SJSA1 (cell line): ENCODE data around the gene CDKL4. TPM values are rescaled to one million over a fixed set of nuclear protein-coding genes. Genes with fewer than 3 reads are reported as not detected.
"Not testable (repeated sequence)": the region's sequence is repeated elsewhere in the genome, so short reads cannot be mapped to it uniquely, and the experiment has no call there.

ENCODE experiments used
- DNase-seq, 2 experiments: peaks; one replicate each; pipeline ENCODE4 v3.0.0-alpha.2; 2015 to 2020; ENCODE audit warnings: low spot score in 2 of 2, low read depth in 1 of 2
- H3K27ac ChIP-seq: fragments of 250-450 bp; sonication (Bioruptor Pico); 2 replicates; pipeline ENCODE4 v1.5.1; 2020; ENCODE audit warnings: mild to moderate bottlenecking, moderate library complexity
- H3K27me3 ChIP-seq: fragments of 250-450 bp; sonication (Bioruptor Pico); replicated peaks from 2 replicates; pipeline ENCODE4 v1.5.1; 2020; ENCODE audit warnings: mild to moderate bottlenecking, moderate library complexity
- H3K36me3 ChIP-seq: fragments of 250-450 bp; sonication (Bioruptor Pico); 2 replicates; pipeline ENCODE4 v1.5.1; 2020; ENCODE audit warnings: mild to moderate bottlenecking
- H3K4me1 ChIP-seq: fragments of 250-450 bp; sonication (Bioruptor Pico); replicated peaks from 2 replicates; pipeline ENCODE4 v1.6.1; 2021; ENCODE audit warnings: mild to moderate bottlenecking
- H3K4me3 ChIP-seq: fragments of 250-450 bp; sonication (Bioruptor Pico); 2 replicates; pipeline ENCODE4 v1.5.1; 2020; ENCODE audit warnings: mild to moderate bottlenecking
- H3K9me3 ChIP-seq: fragments of 250-450 bp; sonication (Bioruptor Pico); replicated peaks from 2 replicates; pipeline ENCODE4 v1.5.1; 2020; ENCODE audit warnings: mild to moderate bottlenecking
- total RNA-seq: library from RNA; depleted of rRNA; stranded (reverse); fragments of >200 nt; shearing (Covaris generic); gene quantifications from 2 replicates; pipeline ENCODE4 v1.2.3, GENCODE V29; 2014

Gene CDKL4
- total RNA-seq, 1 experiment from 2014 or later, result 0.34 TPM

DNA sequence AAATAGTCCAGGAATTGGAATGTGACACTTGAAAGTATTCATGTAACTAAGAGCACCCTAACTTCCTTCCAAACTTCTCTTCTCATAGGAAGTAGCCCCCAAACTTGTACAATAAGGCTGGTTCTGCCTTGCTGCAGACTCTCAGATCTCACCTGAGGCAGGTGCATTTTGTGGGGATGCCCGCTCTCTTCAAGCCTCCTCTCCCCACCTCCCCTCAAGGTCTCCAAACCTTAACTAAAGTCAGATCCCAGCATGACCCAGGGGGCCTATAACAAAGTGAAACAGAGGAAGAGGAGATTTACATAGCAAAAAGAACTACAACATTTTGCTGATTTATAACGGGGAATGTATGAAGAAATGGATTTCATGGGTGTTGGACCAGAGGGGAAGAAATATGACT, 23.6 kb downstream of the CDKL4 start:
- Histone ChIP-seq H3K36me3 (no peaks in the 10 kb centered on the region), H3K4me3 (no peak overlapping the region), H3K27ac (no peak overlapping the region), H3K27me3 (no peaks in the 10 kb centered on the region), H3K9me3 (no peaks in the 10 kb centered on the region), H3K4me1 (no peaks in the 10 kb centered on the region)
- no peak for DNase-seq

DNA sequence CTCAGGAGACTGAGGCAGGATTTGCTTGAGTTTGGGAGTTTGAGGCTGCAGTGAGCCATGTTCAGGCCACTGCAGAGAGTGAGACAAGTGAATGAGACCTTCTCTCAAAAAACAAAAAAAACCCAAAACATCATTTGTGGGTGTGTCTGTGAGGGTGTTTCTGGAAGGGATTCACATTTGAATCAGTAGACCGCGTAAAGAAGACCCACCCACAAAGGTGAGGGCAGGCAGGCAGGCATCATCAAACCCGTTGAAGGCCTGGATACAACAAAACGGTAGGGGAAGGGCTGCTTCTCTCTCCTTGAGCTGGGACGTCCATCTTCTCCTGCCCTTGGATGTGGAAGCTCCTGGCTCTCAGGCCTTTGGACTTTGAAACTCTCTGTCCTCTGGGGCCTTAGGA, 25.4 kb downstream of the CDKL4 start:
- Histone ChIP-seq H3K4me3 (no peak overlapping the region), H3K27ac (no peak overlapping the region), H3K4me1 (no peaks in the 10 kb centered on the region), H3K9me3 (no peaks in the 10 kb centered on the region), H3K27me3 (no peaks in the 10 kb centered on the region), H3K36me3 (no peaks in the 10 kb centered on the region)
- DNase-seq, result no peak

- H3K9me3 ChIP-seq, result no peaks in the 10 kb centered on the region
These were observed 26.6 kb downstream of the CDKL4 start for GRCh38 chr2:39217192-39217550.

GRCh38 chr2:39216346-39217191, 27.2 kb downstream of the CDKL4 start:
- no peak for DNase-seq
- no peak overlapping the region for H3K27ac ChIP-seq
- no peak overlapping the region for H3K4me3 ChIP-seq
- no peaks in the 10 kb centered on the region for H3K36me3 ChIP-seq
- H3K9me3 ChIP-seq, result no peaks in the 10 kb centered on the region
- H3K27me3 ChIP-seq, result no peaks in the 10 kb centered on the region
- H3K4me1 ChIP-seq, result no peaks in the 10 kb centered on the region

More at GRCh38 chr2:39217192-39217550, 26.6 kb downstream of the CDKL4 start:
- Histone ChIP-seq H3K4me1 (no peaks in the 10 kb centered on the region), H3K27me3 (no peaks in the 10 kb centered on the region), H3K4me3 (no peak overlapping the region), H3K27ac (no peak overlapping the region), H3K36me3 (no peaks in the 10 kb centered on the region)
- DNase-seq, result no peak

GRCh38 chr2:39215545-39215944, 28.2 kb downstream of the CDKL4 start:
- no peaks in the 10 kb centered on the region for H3K9me3 ChIP-seq
- no peak for DNase-seq
- no peak overlapping the region for H3K4me3 ChIP-seq
- H3K27ac ChIP-seq, result no peak overlapping the region
- no peaks in the 10 kb centered on the region for H3K27me3 ChIP-seq
- H3K4me1 ChIP-seq, result no peaks in the 10 kb centered on the region
- no peaks in the 10 kb centered on the region for H3K36me3 ChIP-seq

- Histone ChIP-seq H3K9me3 (no peaks in the 10 kb centered on the region), H3K4me3 (no peak overlapping the region), H3K27me3 (no peaks in the 10 kb centered on the region), H3K4me1 (no peaks in the 10 kb centered on the region), H3K36me3 (no peaks in the 10 kb centered on the region), H3K27ac (no peak overlapping the region)
- DNase-seq, result no peak
These were observed 30.8 kb downstream of the CDKL4 start for GRCh38 chr2:39213015-39213414.

DNA sequence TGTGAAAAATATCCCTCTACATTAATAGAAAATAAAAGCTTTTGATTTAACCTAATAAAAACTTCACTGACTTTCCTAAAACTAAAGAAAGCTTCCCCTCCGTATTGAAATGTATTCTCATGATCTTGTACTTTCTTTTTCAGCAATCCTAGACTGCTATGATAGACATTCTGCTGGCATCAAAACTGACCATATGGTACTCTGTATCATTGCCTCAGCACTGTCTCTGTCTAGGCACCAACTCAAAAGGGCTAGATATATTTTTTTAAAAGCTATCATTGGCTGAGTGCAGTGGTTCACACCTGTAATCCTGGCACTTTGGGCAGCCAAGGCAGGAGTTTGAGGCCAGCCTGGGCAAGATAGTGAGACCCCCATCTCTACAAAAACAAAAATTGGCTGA, 32.9 kb downstream of the CDKL4 start:
- Histone ChIP-seq H3K4me3 (no peak overlapping the region), H3K9me3 (no peaks in the 10 kb centered on the region), H3K27me3 (no peaks in the 10 kb centered on the region), H3K27ac (no peak overlapping the region), H3K36me3 (no peaks in the 10 kb centered on the region), H3K4me1 (no peaks in the 10 kb centered on the region)
- DNase-seq, result no peak

- H3K4me3 ChIP-seq, result no peak overlapping the region
These were observed 40.4 kb downstream of the CDKL4 start for GRCh38 chr2:39203382-39203781.

GRCh38 chr2:39202639-39203369, 41.0 kb downstream of the CDKL4 start:
- Histone ChIP-seq H3K9me3 (no peaks in the 10 kb centered on the region), H3K4me1 (no peaks in the 10 kb centered on the region), H3K36me3 (no peaks in the 10 kb centered on the region), H3K27me3 (no peaks in the 10 kb centered on the region), H3K4me3 (no peak overlapping the region), H3K27ac (no peak overlapping the region)
- no peak for DNase-seq

More at GRCh38 chr2:39203382-39203781, 40.4 kb downstream of the CDKL4 start:
- Histone ChIP-seq H3K9me3 (no peaks in the 10 kb centered on the region), H3K27ac (no peak overlapping the region), H3K36me3 (no peaks in the 10 kb centered on the region), H3K27me3 (no peaks in the 10 kb centered on the region), H3K4me1 (no peaks in the 10 kb centered on the region)
- no peak for DNase-seq

- not testable (repeated sequence) for H3K4me3 ChIP-seq
These were observed 46.8 kb downstream of the CDKL4 start for GRCh38 chr2:39197003-39197402.

DNA sequence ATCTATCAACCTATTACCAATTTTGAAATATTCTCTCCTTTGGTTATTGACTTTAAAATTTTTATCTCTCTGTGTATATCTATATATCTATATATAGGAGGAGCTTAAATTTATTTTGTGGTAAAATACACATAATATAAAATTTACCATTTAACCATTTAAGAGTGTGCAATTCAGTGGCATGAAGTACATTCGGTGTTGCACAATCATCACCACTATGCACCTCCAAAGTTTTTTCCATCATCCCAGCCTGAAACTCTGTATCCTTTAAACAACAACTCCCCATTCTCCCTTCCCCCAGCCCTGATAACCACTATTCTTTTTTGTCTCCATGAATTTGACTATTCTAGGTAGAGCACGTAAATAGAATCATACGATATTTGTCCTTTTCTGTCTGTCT, 49.1 kb downstream of the CDKL4 start:
- no peaks in the 10 kb centered on the region for H3K4me1 ChIP-seq
- no peaks in the 10 kb centered on the region for H3K9me3 ChIP-seq
- H3K27ac ChIP-seq, result no peak overlapping the region
- no peaks in the 10 kb centered on the region for H3K27me3 ChIP-seq
- H3K4me3 ChIP-seq, result no peak overlapping the region
- no peaks in the 10 kb centered on the region for H3K36me3 ChIP-seq
- no peak for DNase-seq

More at GRCh38 chr2:39197003-39197402, 46.8 kb downstream of the CDKL4 start:
- H3K27me3 ChIP-seq, H3K27ac ChIP-seq, H3K4me1 ChIP-seq, DNase-seq, H3K36me3 ChIP-seq, H3K9me3 ChIP-seq: not testable (repeated sequence)

DNA sequence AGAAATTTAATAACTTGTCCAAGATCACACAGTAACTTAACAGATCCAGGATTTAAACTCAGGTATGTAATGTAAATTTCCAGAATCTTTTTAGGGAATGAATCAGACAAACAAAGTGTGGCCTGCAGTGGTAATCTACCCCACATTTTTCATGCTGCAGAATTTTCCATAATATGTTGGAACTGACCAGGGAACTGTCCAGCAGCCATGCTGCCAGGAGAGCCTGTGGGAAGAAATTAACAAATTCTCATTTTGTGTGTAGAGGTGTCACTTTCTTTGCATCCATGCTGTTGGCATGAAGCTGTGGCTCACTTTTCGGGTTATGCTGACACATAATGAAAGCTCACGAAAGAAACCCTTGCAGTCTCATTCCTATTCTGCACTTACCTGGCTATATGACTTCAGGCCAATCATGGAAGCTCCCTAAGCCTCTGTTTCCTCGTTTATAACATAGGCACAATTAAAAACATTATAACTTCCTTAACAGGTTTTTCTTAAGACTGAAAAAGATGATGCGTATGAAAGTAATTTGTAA, 54.7 kb downstream of the CDKL4 start:
- Histone ChIP-seq H3K27ac (no peak overlapping the region), H3K4me1 (no peaks in the 10 kb centered on the region), H3K4me3 (no peak overlapping the region), H3K9me3 (no peaks in the 10 kb centered on the region), H3K36me3 (no peaks in the 10 kb centered on the region), H3K27me3 (no peaks in the 10 kb centered on the region)
- DNase-seq, result no peak

DNA sequence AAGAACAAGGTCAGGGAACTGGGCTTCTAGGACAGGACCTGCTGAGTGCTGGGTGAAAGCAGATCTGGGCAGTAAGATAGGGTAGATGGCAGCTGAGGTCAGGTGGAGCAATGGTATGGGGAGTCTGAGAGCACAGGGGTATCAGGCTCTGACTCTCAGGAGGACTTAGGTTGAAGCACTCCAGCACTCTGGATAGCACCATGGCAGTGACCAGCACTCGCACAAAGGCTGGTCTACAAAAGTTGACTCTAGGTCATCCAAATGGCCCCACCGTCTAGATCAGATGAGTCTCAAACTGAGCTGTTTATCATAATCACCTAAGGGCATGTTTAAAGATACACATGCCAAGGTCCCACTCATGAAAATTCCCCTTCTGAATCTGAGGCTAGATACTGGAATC, 60.1 kb downstream of the CDKL4 start:
- Histone ChIP-seq H3K4me3 (no peak overlapping the region), H3K27ac (no peak overlapping the region), H3K36me3 (no peaks in the 10 kb centered on the region), H3K9me3 (no peaks in the 10 kb centered on the region), H3K4me1 (no peaks in the 10 kb centered on the region), H3K27me3 (no peaks in the 10 kb centered on the region)
- no peak for DNase-seq

DNA sequence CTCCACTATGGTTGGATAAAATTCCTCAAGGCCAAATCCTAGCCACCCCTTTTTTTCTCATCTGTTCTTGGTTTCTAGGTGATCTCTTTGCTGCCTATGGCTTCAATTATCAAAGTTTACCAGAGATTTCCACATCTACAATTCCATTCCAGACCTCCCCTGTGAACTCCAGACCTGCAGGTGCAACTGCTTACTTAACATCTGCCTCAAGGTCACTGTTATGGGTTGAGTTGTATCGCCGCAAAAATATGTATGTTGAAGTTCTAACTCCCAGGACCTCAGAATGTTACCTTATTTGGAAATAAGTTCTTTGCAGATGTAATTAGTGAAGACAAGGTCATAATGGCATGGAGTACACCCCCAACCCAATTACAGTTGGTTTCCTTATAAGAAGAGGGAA, 62.5 kb downstream of the CDKL4 start:
- Histone ChIP-seq H3K27ac (no peak overlapping the region), H3K4me3 (no peak overlapping the region), H3K27me3 (no peaks in the 10 kb centered on the region), H3K36me3 (no peaks in the 10 kb centered on the region), H3K9me3 (no peaks in the 10 kb centered on the region), H3K4me1 (no peaks in the 10 kb centered on the region)
- no peak for DNase-seq
